Measurements from ENCODE around the gene PRKG1. TPM values are rescaled to one million over a fixed set of nuclear protein-coding genes. Genes with fewer than 3 reads are reported as not detected.

PRKG1 gene
- total and polyA plus RNA-seq, 2 of the 8 experiments (the other 6 are each of a cell fraction or from before 2014, with no cell fraction given): 4.2 to 15.2 TPM

DNA sequence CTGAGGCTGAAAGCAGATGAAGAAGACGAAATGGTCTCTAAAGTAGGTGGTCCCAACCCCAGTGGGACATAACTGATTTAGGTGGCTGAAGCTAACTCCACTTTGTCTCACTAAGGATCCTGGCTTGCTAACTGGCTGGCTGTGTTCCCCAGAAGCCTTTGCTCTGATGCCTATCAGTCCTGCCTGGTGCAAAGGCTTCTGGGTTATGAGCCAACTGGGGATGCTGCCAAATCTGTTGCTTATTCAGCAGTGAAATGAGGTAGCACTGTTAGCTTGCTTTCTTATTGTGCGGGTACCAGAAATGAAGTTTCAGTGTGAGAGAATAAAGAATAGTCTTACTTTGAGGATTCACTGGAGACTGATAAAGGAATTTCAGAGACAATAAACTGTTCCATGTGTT, 18.1 kb downstream of the PRKG1 start (continued):
- TF ChIP-seq CHD7 (IDR thresholded peaks at IDR 0.05; ENCODE audit: insufficient replicate concordance, low read length): no peak
- no peak for TF ChIP-seq TEAD4 (IDR thresholded peaks at IDR 0.05; ENCODE audit: low read depth, low read length)
- no peak for TF ChIP-seq EGR1 (IDR thresholded peaks at IDR 0.05; ENCODE audit: borderline replicate concordance, low read depth, low read length)

Data from H1 (cell line).